Smooth muscle cell (in vitro differentiated cells): ENCODE data around the gene RASAL3. TPM values are rescaled to one million over a fixed set of nuclear protein-coding genes. Genes with fewer than 3 reads are reported as not detected.

Experiments used
- DNase-seq: peaks from one replicate; lab custom pipeline; 2025; ENCODE audit not compliant: unreplicated experiment; lab: John Stamatoyannopoulos, UW
- H2AFZ ChIP-seq: fragments of 200-600 bp; sonication (generic); 2 replicates; pipeline ENCODE4 v1.6.0; 2016; ENCODE audit warnings: antibody characterized with exemption, low read depth, mild to moderate bottlenecking
- H3F3A ChIP-seq: fragments of 200-600 bp; sonication (generic); 2 replicates; pipeline ENCODE4 v1.6.0; 2017; ENCODE audit warnings: antibody characterized with exemption, low read depth
- H3K27ac ChIP-seq: fragments of 200-600 bp; sonication (generic); 2 replicates; pipeline ENCODE4 v1.5.1; 2016; ENCODE audit warnings: low read depth, mild to moderate bottlenecking
- H3K27me3 ChIP-seq: fragments of 200-600 bp; sonication (generic); 2 replicates; pipeline ENCODE4 v1.6.1; 2016; ENCODE audit warnings: low read depth, mild to moderate bottlenecking
- H3K36me3 ChIP-seq: fragments of 200-600 bp; sonication (generic); 2 replicates; pipeline ENCODE4 v1.5.1; 2016; ENCODE audit warnings: low read depth
- H3K4me1 ChIP-seq: fragments of 200-600 bp; sonication (generic); 2 replicates; pipeline ENCODE4 v1.5.1; 2016; ENCODE audit warnings: low read depth
- H3K4me2 ChIP-seq: fragments of 200-600 bp; sonication (generic); 2 replicates; pipeline ENCODE4 v1.6.0; 2016; ENCODE audit warnings: mild to moderate bottlenecking
- H3K4me3 ChIP-seq: fragments of 200-600 bp; sonication (generic); 2 replicates; pipeline ENCODE4 v1.5.1; 2016; ENCODE audit warnings: mild to moderate bottlenecking
- H3K79me2 ChIP-seq: fragments of 200-600 bp; sonication (generic); 2 replicates; pipeline ENCODE4 v1.6.0; 2016; ENCODE audit warnings: low read depth, mild to moderate bottlenecking
- H3K9ac ChIP-seq: fragments of 200-600 bp; sonication (generic); 2 replicates; pipeline ENCODE4 v1.6.0; 2016; ENCODE audit warnings: low read depth
- H3K9me3 ChIP-seq: fragments of 200-600 bp; sonication (generic); replicated peaks from 2 replicates; pipeline ENCODE4 v1.5.1; 2016; ENCODE audit warnings: low read depth
- H4K20me1 ChIP-seq: fragments of 200-600 bp; sonication (generic); 2 replicates; pipeline ENCODE4 v1.6.0; 2016; ENCODE audit warnings: low read depth
- WGBS: methylation state at CpG from one replicate; pipeline ENCODE4 v1.1.7; 2016; ENCODE audit warnings: low lambda C conversion rate; 5-methylcytosine and 5-hydroxymethylcytosine counted together
- polyA plus RNA-seq: library from polyadenylated mRNA; unstranded; fragments of >200 nt; fragmentation: Nextera tagmentation; extraction: Ambion mirVana; gene quantifications from 2 replicates; pipeline ENCODE4 v1.2.1, GENCODE V29; 2016
- total RNA-seq: library from RNA; depleted of rRNA; stranded (reverse); fragments of >200 nt; gene quantifications from 2 replicates; pipeline ENCODE4 v1.2.3, GENCODE V29; 2014
- TF ChIP-seq, protein P1 (sequence below): fragments of 200-600 bp; sonication (generic); IDR thresholded peaks from 2 replicates; pipeline ENCODE4 v1.5.1; 2017; ENCODE audit warnings: borderline replicate concordance, mild to moderate bottlenecking, antibody characterized with exemption; ENCODE audit not compliant: insufficient read depth, poor library complexity, severe bottlenecking

Gene RASAL3
- total and polyA plus RNA-seq, 2 experiments from 2014 or later: 0.24 TPM; not detected in 1

DNA sequence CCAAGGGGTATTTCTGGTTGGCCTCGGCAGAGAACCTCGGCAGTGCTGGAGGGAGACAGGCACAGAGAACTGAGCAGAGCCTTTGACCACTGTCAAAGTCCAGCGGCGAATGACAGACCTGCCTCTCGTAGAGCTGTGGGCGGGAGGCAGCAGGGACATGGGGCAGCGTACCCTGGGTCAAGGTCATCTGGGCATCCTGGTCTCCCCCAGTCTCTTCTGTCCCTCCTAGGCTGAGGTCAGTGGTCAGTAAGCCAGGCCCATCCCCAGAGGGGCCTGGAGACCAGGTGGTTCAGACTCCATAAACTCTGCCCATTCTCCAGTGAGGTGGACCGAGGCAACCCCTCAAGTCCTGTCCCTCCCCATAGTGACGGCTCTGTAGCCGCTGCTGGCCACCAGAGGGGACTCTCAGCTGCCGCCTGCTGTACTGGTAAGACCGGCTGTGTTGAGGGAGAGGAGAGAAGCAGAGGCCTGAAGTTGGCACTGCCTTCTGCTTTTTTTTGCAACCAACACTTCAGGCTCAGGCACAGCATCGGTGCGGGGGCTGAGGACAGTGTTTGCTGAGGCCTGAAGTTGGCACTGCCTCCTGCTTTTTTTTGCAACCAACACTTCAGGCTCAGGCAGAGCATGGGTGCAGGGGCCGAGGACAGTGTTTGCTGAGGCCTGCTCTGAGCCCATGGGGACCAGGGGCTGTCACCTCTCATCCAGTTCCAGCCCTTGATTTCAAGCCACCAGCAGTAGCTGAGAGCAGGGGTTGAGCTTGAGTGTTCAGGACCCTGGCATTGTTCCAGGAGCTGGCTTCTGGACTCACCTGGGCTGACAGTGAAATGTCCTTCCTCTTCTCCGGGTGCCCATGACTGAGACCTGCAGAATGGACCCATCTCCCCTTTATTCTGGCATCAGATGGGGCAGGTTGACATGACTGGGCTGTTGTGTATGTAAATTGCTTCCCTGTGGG lies 15.3 kb upstream of the RASAL3 start, which contains the start of gene PGLYRP2:
TSS of gene PGLYRP2 (minus strand) at position 111 of the 955 bp plus-strand sequence. CDS start 130 bp downstream, outside the sequence.
- Histone ChIP-seq H3K79me2 (no peaks in the 10 kb centered on the region), H2AFZ (no peak within 1 kb of the TSS)
- TF ChIP-seq, protein P1, sequence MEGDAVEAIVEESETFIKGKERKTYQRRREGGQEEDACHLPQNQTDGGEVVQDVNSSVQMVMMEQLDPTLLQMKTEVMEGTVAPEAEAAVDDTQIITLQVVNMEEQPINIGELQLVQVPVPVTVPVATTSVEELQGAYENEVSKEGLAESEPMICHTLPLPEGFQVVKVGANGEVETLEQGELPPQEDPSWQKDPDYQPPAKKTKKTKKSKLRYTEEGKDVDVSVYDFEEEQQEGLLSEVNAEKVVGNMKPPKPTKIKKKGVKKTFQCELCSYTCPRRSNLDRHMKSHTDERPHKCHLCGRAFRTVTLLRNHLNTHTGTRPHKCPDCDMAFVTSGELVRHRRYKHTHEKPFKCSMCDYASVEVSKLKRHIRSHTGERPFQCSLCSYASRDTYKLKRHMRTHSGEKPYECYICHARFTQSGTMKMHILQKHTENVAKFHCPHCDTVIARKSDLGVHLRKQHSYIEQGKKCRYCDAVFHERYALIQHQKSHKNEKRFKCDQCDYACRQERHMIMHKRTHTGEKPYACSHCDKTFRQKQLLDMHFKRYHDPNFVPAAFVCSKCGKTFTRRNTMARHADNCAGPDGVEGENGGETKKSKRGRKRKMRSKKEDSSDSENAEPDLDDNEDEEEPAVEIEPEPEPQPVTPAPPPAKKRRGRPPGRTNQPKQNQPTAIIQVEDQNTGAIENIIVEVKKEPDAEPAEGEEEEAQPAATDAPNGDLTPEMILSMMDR: no peak

DNA sequence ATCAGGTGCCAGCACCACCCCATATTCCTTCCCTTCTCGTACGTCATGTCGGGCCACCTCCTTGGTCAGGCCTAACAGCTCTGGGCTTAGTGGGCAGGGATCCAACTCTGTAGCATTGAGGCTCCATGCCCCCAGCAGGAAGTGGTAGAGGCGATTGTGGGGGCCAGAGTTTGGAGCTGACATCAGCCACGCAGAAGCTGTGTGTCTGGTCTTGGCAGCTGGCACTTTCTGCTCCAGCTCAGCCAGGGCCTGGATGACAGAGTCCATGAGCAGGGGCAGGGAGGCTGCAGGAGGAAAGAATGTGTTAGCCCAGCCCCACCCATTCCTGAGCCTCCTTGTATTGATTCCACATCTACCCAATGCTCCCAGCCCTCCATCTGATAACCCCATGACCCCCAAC lies 12.0 kb upstream of the RASAL3 start:
- no peaks in the 10 kb centered on the region for H3K27me3 ChIP-seq
- H2AFZ ChIP-seq: no peak overlapping the region
- H3K9ac ChIP-seq: no peak overlapping the region
- TF ChIP-seq, protein P1: no peak
- WGBS: 76% methylated on average over 5 of the region's 5 CpGs
- H3K79me2 ChIP-seq: no peaks in the 10 kb centered on the region
- H3K4me1 ChIP-seq: no peaks in the 10 kb centered on the region
- no peaks in the 10 kb centered on the region for H3K36me3 ChIP-seq
- H3K27ac ChIP-seq: no peak overlapping the region
- no peak for DNase-seq
- no peaks in the 10 kb centered on the region for H3F3A ChIP-seq
- H3K4me2 ChIP-seq: no peak overlapping the region
- no peaks in the 10 kb centered on the region for H4K20me1 ChIP-seq
- H3K4me3 ChIP-seq: no peak overlapping the region
- no peaks in the 10 kb centered on the region for H3K9me3 ChIP-seq

More for the DNA sequence above, 15.3 kb upstream of the RASAL3 start, which contains the start of gene PGLYRP2:
- no peaks in the 10 kb centered on the region for H3K36me3 ChIP-seq
- H4K20me1 ChIP-seq: no peaks in the 10 kb centered on the region
- H3K27ac ChIP-seq: no peak within 1 kb of the TSS
- H3K9me3 ChIP-seq: no peaks in the 10 kb centered on the region
- DNase-seq: no peak
- no peak within 1 kb of the TSS for H3K4me2 ChIP-seq
- no peak within 1 kb of the TSS for H3K9ac ChIP-seq
- WGBS: 85% methylated on average over 16 of the region's 16 CpGs
- no peaks in the 10 kb centered on the region for H3K4me1 ChIP-seq
- no peak within 1 kb of the TSS for H3K4me3 ChIP-seq
- no peaks in the 10 kb centered on the region for H3F3A ChIP-seq
- no peaks in the 10 kb centered on the region for H3K27me3 ChIP-seq

DNA sequence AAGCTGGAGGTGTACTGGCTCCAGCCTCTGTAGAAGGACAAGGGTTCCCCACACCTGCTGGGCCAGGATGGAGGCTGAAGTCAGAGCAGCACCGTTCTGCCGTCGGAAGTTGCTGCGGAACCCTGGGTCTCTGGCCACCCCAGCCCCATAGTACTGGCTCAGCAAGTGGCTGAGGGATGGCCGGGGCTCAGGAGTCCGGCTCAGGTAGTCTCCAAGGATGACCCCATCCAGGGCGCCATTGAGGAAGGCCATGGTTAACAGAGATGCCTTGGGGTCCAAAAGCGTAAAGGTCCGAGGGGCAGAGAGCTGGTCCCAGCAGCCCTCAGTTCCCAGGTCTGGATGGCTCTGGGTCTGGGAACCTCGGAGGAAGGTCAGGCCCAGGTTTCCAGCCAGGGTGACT lies 11.3 kb upstream of the RASAL3 start:
- H3K9ac ChIP-seq: no peak overlapping the region
- H3K4me2 ChIP-seq: no peak overlapping the region
- H3K36me3 ChIP-seq: no peaks in the 10 kb centered on the region
- H3K27ac ChIP-seq: no peak overlapping the region
- H2AFZ ChIP-seq: no peak overlapping the region
- no peaks in the 10 kb centered on the region for H3F3A ChIP-seq
- TF ChIP-seq, protein P1: no peak
- H3K79me2 ChIP-seq: no peaks in the 10 kb centered on the region
- H4K20me1 ChIP-seq: no peaks in the 10 kb centered on the region
- no peak overlapping the region for H3K4me3 ChIP-seq
- no peaks in the 10 kb centered on the region for H3K4me1 ChIP-seq
- DNase-seq: no peak
- 91% methylated on average over 10 of the region's 10 CpGs for WGBS
- H3K9me3 ChIP-seq: no peaks in the 10 kb centered on the region
- no peaks in the 10 kb centered on the region for H3K27me3 ChIP-seq
